ENCODE measurements around the gene PDXDC1.
"Not testable (repeated sequence)": the region's sequence is repeated elsewhere in the genome, so short reads cannot be mapped to it uniquely, and the experiment has no call there.

PDXDC1 gene

DNA sequence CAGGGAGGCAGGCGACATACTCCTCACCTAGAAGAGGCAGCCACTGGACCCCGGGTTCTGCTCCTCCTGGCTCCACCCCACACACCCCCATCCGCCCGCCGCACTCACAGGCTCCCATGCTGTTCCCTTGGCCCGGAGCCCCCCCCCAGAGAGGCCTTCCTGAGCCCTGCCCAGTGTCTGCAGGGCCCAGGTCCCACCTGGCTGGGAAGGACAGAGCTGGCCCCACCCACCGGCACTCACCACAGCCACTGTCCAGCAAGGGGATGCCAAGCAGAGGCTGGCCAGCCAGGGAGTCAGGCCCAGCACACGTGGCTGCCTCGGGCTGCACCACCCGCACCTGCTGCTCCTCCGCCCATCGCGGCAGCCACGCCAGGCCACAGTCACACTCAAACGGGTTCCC, 162.7 kb downstream of the PDXDC1 start:
- DNase-seq, result not testable (repeated sequence)

DNA sequence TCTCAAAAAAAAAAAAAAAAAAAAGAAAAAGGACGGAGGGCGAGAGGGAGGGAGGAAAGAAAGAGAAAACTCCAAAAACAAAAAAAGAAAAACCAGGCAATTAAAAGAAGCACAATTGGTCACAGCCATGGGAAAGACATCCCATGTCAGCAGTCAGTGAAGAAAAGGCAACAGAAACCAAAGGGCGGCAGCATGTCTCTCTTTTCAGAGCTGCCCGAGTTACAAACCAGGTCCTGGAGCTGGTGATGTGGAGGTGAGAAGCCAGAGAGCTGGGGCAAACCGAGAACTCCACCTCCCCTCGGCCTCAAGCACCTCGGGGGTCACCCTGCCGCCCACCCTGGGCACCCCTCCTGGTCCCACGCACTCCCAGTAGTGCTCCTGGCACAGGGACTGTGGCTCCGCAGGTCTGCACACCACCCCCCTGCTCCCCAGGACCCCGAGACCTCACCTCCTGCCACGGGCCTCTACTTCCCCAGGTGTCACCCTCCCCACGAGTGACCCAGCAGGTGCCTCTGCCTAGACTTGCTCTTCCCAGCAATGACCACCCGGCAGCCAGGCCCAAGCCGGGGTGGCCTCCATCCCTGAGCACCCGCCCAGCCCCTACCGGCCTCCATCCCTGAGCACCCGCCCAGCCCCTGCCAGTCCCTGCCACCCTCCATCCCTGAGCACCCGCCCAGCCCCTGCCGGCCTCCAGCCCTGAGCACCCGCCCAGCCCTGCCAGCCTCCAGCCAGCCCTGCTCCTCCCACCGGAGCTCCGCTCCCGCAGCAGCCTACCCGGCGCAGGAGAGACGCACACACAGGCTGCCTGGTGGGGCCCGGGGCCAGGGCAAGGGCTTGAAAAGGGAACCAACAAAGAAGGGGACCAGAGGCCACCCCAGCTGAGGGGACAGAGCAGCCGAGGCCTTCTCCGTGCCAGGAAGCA, 165.9 kb downstream of the PDXDC1 start:
- DNase-seq, result not testable (repeated sequence)

DNA sequence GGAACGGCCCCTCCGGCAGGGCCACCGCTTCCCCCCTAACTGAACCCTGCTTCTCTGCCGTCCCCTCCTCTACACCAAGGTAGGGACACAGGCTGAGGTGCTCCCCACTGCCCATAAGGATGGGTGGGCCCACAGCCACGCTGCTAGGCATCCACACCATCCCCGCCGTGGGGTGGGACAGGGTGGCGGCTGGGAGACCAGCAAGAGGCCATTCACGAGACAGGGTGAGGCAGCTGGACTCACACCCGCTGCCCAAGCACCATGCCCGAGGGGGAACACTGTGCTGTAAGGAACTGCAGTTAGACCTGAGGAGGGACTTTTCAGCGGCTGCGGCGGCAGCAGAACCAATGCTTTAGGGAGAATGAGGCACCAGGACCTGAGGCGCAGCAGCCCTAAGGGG, 166.8 kb downstream of the PDXDC1 start:
- no peak for DNase-seq

DNA sequence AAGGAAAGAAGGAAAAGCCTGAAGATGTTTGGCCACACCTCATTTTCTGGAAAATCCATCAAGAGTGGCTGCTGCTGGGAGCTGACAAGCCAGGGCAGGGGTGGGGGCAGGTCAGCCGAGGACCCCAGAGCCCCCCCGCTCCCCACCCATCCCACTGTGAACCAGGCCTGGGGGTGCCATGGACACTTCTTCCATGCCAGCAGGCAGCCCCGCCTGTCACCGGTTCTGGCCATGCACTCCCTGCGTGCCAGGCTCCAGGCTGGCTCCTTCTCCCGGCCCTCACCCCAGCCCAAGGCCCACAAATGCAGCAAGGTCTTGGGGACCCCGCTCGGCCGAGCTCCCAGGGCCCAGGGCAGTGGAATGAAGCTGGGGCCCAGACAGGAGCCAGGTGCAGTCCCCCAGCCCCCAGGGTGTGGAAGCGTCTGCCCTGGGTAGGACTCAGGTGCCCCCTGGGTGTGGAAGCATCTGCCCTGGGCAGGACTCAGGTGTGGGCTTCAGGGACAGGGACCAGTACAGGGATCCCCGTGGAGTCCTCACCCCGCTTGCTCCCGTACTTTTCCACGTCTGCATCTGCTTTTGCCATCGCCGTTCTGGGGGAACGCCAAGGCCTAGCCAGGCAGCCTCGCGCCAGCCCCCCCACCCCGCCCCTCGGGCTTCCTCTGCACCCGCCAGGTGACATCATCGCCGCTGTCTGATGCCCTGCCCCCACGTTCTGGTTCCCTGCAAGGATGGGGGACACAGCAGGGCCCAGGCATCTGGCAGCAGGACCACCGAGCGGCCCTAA, 167.5 kb downstream of the PDXDC1 start:
- DNase-seq, result not testable (repeated sequence)

DNA sequence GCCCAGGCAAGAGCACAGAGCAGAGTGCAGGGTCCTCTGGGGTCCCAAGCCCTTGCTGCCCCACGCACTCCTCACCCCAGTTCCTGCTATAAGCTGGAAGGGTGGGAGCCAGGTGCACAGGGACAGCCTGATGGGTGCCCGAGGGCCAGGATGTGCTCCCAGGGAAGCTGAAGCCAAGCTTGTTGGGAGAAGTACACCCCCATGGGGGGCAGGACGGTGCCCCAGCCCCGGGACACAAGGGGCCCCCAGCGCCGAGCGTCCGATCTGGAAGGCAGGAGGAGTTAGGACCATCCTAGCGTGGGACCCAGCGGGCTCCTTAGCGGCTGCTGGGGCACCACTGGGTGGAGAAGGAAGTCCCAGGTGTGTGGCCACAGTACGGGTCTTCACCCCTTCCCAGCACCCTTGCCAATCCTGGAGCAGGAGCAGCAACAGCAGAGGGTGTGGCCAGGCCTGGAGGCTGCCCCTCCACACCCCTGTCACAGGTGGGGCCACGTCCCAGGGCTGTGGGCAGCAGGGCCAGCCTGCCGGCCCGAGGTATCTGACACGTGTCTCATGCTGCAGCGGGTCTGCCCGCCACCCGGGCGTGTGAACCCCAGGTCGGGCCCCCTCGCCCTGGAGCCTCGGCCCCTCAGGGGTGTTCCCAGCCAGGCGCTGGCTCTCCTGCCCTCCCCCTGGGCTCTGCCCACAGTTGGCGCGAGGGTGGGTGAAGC, 168.2 kb downstream of the PDXDC1 start:
- DNase-seq, result not testable (repeated sequence)

DNA sequence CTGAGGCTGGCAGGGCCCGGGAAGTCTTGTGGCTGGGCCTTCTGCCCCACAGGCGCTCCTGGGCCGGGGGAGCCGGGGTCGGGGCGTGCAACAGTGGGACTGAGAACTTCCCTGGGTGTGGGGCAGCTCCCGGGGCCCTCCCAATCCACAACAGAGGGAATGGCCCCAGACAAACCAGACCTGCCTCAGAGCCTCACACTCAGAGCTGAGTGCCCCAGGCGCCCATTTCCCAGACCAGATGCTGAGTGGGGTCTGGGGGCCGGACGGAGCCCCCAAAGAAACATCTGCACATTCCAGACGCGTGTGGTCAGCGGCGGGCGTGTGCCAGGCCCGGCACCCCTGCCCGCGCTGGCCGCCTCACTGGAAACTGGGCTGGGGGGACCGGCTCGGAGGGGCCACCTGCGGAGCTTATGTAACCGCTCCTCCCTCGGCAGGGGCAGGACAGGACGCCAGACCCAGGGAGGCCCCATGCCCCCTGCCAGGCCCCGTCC, 168.8 kb downstream of the PDXDC1 start:
- not testable (repeated sequence) for DNase-seq

DNA sequence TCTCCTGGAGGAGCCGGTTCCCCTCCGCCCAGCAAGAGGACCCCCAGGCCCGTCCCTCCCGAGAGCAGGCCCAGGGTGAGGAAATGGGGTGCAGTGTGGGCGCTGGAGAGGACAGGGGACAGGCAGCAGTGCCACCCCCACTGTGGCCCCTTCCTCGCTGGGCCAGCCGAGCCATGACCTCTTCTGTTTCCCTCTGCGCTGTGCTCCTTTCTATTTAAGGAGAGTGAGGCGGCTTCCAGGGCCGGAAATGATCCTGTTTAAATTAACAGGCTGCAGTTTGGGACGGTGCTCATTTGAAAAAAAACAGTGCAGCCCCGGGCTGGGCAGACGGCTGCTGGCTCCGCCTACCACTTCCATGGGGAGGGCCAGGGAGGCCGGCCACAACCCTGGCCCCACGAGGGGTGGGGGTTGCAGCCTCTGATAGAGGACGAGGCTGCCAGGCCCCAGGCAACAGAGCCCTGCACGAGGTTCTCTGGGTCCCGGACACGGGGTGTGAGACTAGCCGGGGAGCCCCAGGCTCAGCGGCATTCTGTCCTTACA, 169.3 kb downstream of the PDXDC1 start:
- DNase-seq, result not testable (repeated sequence)

DNA sequence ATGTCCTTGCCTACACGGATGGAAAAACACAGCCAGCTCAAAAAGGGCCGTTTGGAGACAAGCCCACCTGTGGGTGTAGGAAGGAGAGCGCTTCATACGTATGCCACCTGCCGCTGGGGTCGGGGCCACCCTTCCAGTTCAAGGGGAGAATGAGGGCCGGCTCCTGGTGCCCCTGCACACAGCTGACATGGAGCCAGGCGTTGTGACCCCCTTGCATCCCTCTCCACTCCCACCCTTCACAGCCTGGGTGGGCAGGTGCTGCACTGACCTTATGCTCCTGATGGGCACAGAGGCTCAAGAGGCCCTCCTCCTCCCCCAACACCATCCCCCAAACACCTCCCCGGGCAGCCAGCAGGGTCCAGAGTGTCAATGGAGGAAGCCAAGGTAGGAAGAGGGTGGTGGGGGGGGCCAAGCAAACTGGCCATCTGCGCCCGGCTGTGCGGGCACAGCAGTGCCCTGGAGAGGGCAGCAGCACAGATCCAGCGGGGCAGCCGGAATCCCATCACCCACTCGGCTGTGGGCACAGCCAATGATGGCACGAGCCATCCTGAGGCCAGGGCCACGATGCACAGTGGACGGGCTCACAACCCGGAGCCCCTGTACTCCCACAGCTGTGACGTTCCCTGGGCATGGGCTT, 170.1 kb downstream of the PDXDC1 start:
- not testable (repeated sequence) for DNase-seq

DNA sequence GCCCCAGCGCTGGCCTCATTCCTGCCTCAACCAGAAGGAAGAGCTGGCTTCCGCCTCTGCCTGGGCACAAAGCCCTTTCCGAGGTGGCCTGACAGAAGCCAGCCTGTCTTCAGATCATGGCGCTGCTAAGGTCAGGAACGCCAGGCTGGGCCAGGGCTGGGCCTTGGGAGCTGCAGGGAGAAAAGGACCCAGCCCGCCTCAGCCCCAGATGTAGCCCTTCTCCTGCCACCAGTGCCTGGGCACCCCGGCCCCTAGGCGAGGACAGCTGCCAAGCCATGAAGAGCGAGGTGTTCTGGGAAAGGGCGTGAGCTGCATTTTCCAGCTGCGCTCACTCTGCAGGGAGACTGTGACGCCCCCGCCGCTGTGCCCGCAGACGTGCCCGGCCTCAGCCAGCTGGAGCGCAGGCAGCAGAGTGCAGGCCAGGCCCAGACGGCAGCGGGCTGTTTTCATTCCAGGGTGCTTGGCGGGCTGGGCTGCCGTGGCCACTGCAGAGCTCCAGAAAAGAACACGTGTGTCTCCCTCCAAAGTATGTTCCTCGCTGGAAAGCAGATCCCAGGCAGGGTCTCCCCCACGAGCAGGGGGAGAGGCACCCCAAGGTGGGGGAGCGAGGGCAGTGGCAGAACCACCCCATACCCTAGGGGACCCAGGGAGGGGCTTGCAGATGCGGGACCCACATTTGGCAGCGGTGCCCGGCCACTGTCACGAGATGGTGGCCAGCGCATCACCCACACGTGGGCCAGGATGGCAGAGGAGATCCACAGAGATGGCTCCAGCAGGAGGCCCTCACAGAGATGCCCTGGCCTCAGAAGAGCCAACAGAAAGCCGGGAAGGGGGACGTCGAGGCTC, 170.8 kb downstream of the PDXDC1 start:
- not testable (repeated sequence) for DNase-seq

DNA sequence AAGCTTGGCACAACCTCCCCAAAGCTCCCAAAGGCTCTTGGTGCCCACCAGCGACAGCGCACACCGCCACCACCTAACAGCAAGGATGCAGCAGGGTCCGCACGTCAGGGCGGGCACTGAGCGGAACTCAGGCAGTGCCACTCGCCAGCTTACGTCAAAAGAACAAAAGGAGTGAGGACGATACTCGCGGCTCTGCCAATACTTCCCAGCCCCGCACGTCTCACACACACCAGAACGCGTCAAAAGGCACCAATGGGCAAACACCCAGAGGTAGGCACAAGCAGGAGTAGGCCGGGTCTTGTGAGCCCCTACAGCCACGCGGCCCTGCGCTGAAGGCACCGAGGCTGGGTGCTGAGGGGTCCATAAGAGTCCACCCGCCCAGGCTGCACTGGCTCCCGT, 171.4 kb downstream of the PDXDC1 start:
- DNase-seq, result not testable (repeated sequence)

DNA sequence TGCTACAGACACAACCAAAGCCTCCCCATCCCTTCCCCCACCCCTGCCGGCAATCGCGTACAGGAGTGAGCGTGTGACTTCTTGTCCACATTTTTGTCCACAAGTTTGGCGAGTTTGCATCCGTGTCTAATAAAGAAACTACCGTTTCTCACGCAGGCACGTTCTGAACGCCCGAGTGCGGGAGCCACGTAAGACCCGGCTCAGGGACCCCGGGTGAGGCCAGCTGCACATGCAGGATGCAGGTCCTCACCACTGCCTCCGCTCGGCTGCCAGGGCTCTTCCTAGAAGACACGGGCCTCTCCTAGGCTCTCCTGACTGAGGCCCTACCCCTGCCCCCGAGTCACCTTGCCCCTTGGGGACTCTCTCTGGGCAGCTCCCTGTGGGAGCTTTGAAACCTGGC, 174.0 kb downstream of the PDXDC1 start:
- DNase-seq, result not testable (repeated sequence)

DNA sequence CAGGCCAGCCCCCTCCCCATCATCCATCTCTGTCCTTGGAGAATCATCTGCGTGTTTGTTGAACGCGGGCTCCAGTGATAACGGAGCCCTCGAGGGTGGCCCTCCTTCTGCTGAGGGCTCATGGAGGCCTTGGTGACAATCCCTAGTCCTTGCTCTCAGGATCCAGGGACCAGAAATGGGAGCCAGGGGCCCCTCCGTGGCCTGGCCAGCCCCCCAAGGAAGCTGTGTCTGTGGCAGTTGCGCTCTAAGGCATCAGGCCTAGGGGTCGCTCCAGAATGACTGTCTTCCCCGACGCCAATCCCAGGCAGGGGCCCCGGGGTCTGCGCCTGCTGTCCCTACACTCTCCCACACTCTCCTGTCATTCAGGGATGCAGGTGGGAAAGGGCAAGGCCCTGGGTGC, 174.4 kb downstream of the PDXDC1 start:
- DNase-seq, result not testable (repeated sequence)

DNA sequence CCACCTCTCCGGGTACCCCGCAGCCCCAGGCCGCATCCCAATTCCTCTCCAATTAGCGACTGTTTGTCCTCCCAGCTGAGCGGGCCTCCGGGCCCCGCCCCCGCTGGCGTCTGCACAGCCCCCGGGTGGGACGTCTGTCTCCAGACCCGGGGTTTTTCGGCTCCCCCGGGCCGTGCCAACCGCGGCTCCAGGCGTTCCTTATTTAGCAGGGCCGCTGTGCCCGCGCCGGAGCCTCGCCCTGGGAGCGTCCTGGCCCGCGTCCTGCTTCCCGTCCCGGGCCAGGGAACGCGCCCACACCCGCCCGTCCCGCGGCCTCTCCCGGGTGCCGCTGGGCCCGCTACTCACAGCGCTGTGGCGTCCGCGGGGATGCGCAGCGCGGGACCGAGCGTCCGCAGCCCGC, 179.2 kb downstream of the PDXDC1 start:
- peak; percentile 29 for DNase-seq

DNA sequence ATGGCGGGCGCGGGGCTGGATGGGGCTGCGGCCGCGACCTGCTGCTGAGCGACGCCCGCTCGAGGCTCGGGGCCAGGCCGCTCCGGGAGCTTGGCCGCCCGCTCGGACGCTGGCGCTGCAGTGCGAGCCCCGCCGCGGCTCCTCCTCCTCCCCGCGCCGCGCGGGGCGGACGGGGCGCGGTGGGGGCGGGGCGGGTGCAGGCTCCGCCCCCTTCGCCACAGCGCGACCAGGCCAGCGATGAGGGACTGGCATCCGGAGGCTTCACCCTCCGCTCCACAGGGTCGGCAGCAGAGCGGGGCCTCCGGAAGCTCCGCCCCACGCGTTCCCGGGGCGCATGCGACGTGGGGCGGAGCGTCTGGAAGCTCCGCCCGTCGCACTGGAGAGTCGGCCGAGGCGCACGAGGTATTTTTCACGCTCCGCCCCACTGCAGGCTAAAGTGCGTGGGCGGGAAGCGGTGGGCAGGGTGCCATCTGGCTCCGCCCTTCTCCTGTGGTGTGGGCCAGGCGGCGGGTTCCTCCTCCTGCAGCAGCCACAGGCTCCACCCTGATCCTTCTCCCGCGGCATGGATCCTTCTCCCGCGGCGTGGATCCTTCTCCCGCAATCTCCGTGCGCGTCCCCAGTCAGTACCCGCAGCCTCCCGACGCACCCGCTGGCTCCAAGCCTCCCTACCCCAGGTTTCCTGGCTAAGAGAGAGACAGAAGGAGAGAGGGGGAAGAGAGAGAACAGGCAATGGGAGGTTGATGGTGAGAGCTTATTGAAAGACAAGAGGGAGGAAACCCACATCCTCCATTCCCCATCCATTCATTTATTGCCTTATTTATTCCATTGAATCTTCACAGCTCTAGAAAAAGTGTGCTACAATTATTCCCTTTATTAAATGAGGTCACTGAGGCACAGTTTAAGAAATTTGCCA, 180.1 kb downstream of the PDXDC1 start:
- DNase-seq, result peak; percentile 88

DNA sequence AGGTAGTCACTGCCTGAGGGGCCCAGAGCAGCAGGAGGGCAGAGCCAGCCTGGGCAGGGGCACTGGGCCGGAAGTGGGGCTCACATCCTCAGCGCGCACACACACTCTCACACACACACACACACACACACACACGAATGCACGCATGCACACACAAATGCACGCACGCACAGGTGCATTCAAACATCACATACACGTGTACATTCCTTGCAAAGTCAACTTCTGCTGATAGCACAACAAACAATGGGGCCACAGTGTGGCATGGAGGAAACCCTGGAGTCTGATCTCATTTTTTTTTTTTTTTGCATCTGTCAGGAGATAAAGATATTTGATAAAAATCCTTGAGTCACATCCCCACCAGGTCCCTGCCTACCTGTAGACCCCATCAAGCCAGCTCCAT, 182.8 kb downstream of the PDXDC1 start:
- DNase-seq, result not testable (repeated sequence)

DNA sequence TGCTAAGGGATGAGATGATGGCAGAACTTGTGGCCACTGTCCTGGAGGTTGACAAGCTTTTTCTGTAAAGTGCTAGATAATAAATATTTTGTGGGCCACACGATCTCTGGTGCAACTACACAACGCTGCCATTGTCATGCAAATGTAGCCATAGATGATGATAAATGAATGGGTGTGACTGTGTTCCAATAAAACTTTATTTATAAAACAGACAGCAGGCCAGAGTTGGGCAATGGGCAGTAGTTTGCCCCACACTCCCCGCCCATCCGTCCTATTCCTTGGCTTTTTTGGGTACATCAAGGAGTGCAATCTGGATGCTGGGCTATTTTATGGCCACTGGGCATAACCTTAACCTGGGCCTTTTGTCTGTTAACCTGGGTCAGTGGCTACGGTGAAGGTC, 184.8 kb downstream of the PDXDC1 start:
- DNase-seq, result not testable (repeated sequence)

DNA sequence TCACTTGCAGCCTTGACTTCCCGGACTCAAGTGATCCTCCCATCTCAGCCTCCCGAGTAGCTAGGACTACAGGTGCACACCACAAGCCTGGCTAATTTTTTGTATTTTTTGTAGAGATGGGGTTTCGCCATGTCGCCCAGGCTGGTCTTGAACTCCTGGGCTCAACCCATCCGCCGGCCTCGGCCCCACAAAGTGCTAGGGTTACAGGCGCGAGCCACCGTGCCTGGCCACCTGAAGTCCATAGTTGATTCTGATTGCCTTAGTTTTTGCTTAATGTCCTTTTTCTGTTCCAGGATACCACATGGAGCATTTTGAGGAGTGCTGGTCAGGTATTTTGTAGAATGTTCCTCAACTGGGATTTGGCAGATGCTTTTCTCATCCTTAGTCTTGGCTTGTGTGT, 185.7 kb downstream of the PDXDC1 start:
- DNase-seq, result not testable (repeated sequence)

DNA sequence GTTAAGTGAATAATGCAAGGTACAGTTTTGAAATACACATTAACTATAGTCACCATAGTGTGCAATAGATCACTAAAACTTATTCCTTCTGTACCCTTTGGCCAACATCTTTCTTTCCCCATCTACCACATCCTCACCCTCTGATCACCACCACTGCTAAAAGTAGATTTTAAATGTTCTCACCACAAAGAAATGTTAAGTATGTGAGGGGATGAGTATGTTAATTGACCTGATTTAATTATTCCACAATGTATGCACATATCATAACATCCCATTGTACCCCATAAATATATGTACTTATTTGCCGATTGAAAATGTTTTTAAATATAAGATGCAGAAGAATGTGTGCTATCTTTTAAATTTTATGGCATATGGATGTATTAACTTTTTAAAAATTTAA, 188.2 kb downstream of the PDXDC1 start:
- DNase-seq, result not testable (repeated sequence)

DNA sequence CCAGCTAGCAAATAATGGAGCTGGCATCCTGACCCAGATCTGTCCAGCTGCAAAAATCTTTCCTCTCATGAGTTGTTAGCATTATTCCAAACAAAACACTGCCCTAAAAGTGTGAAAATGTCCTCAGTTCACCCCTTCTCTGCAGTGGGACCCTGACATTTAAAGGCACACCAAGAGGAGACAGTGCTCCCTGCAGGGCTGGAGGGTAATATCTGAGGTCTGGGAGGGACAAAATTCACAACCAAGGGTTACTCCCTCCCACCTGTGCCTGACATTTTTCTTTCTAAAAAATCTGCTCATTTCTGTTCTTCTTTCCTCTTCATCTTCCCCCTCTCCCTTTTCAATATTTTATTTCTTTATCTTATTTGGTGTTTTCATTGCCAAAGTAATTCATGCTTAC, 191.4 kb downstream of the PDXDC1 start:
- not testable (repeated sequence) for DNase-seq

DNA sequence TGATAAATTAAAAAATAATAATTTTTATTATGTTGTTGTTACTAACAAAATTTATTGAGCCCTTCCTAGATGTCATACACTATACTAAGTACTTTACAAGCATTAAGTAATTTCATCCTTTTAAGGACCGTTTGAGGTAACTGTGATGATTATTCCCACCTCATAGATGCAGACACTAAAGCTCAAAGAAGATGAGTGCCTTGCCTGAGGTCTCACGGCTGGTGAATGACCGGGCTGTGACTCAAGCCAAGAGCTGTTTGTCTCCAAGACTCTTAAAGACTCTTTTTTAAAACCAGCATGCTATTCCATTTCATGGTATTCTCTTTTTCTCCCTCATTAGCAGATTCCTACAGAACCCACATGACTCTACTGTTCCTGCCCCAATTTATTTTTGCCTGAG, 193.5 kb downstream of the PDXDC1 start:
- DNase-seq, result not testable (repeated sequence)

Measured in activated naive CD4-positive, alpha-beta T cell treated with Interleukin-2 at 50 U/mL for 16 hours (primary cell).